CD4-positive, alpha-beta memory T cell (primary cell): ENCODE measurements around the gene OR2J2. TPM values are rescaled to one million over a fixed set of nuclear protein-coding genes. Genes with fewer than 3 reads are reported as not detected.
"Not testable (repeated sequence)": the region's sequence is repeated elsewhere in the genome, so short reads cannot be mapped to it uniquely, and the experiment has no call there.

Experiments used
- CTCF ChIA-PET: fragments of 350-600 bp; sonication (Branson Sonifier 250); formaldehyde crosslinking; loops from one replicate; lab custom pipeline; 2021; ENCODE audit warnings: inconsistent platforms; ENCODE audit not compliant: partially characterized antibody; lab: Charles Lee
- POLR2A ChIA-PET: fragments of 350-600 bp; sonication (Branson Sonifier 250); formaldehyde crosslinking; loops from one replicate; lab custom pipeline; 2021; ENCODE audit not compliant: partially characterized antibody; lab: Charles Lee
- DNase-seq, 5 donors: peaks; one replicate each; pipeline versions ENCODE4 v3.0.0 to v3.0.0-alpha.2; 2020 to 2022; ENCODE audit warnings: mixed read lengths in 1 of 5
- H3K27ac ChIP-seq: one replicate; pipeline ENCODE4 v1.7.0; 2013; ENCODE audit warnings: low read depth, low read length
- H3K27me3 ChIP-seq: 2 replicates; pipeline ENCODE4 v1.7.0; 2013; ENCODE audit warnings: mild to moderate bottlenecking, low read length, moderate library complexity; ENCODE audit not compliant: insufficient read depth
- H3K36me3 ChIP-seq: 2 replicates; pipeline ENCODE4 v1.7.0; 2013; ENCODE audit warnings: mild to moderate bottlenecking, low read length, moderate library complexity; ENCODE audit not compliant: insufficient read depth
- H3K4me1 ChIP-seq: 2 replicates; pipeline ENCODE4 v1.7.0; 2013; ENCODE audit warnings: mild to moderate bottlenecking, low read length, moderate library complexity; ENCODE audit not compliant: insufficient read depth
- H3K4me3 ChIP-seq, 2 donors: one replicate each; pipeline ENCODE4 v1.7.0; 2013; ENCODE audit warnings: low read length in 2 of 2, mild to moderate bottlenecking in 1 of 2
- H3K9me3 ChIP-seq, 2 donors: one replicate each; pipeline ENCODE4 v1.7.0; 2013; ENCODE audit warnings: low read length in 2 of 2, control low read depth in 1 of 2; ENCODE audit not compliant: control insufficient read depth in 1 of 2
- H3K27ac Mint-ChIP-seq, 7 donors: one replicate each; pipeline ENCODE4 v1.8.0; 2020 to 2021; ENCODE audit warnings: mixed read lengths in 7 of 7, mild to moderate bottlenecking in 6 of 7, inconsistent platforms in 3 of 7, moderate library complexity in 3 of 7
- H3K27me3 Mint-ChIP-seq, 2 donors: one replicate each; pipeline ENCODE4 v1.8.0; 2020 to 2021; ENCODE audit warnings: mixed read lengths in 2 of 2
- H3K36me3 Mint-ChIP-seq, 2 donors: one replicate each; pipeline ENCODE4 v1.8.0; 2020 to 2021; ENCODE audit warnings: mixed read lengths in 2 of 2, inconsistent platforms in 1 of 2, mild to moderate bottlenecking in 1 of 2
- H3K4me1 Mint-ChIP-seq, 4 donors: one replicate each; pipeline ENCODE4 v1.8.0; 2020 to 2021; ENCODE audit warnings: mixed read lengths in 4 of 4, mild to moderate bottlenecking in 1 of 4
- H3K4me3 Mint-ChIP-seq, 8 donors: one replicate each; pipeline ENCODE4 v1.8.0; 2020 to 2021; ENCODE audit warnings: mixed read lengths in 8 of 8, mild to moderate bottlenecking in 7 of 8, moderate library complexity in 6 of 8, inconsistent platforms in 3 of 8
- H3K9me3 Mint-ChIP-seq, 8 donors: one replicate each; pipeline ENCODE4 v1.8.0; 2020 to 2021; ENCODE audit warnings: mixed read lengths in 8 of 8, mild to moderate bottlenecking in 5 of 8, inconsistent platforms in 3 of 8, moderate library complexity in 1 of 8
- intact Hi-C: fragments of 100-400 bp; cut with micrococcal nuclease; formaldehyde crosslinking; loops from one replicate; pipeline ENCODE4 v1.15.1; 2023
- polyA plus RNA-seq, 2 donors: library from polyadenylated mRNA; unstranded; fragments of 300-500 nt; fragmentation: Illumina TruSeq; gene quantifications; one replicate each; pipeline ENCODE4 v1.2.3, GENCODE V29; 2021
- total RNA-seq, 2 experiments: library from RNA; stranded (reverse); gene quantifications; one replicate each; pipeline ENCODE4 v1.2.3, GENCODE V29; 2021

Gene OR2J2
- total and polyA plus RNA-seq, 4 experiments from 2014 or later, result not detected

GRCh38 chr6:29146179-29146578 lies 24.5 kb upstream of the OR2J2 start:
- intact Hi-C loops, result no loop called here
- H3K27ac ChIP-seq, result no peak overlapping the region
- ChIA-PET POLR2A (no interaction called here), CTCF (no interaction called here)
- H3K36me3 ChIP-seq, result no peaks in the 10 kb centered on the region
- H3K27me3 ChIP-seq, result no peaks in the 10 kb centered on the region
- Mint-ChIP-seq H3K4me1 (no peaks in the 10 kb centered on the region), H3K27ac (no peak overlapping the region), H3K27me3 (peaks cover 15 to 17% of the 10 kb centered on the region in 2 donors), H3K36me3 (no peaks in the 10 kb centered on the region), H3K9me3 (peaks cover 3 to 27% (median 17%) of the 10 kb centered on the region in 8 donors), H3K4me3 (no peak overlapping the region)
- H3K4me1 ChIP-seq, result no peaks in the 10 kb centered on the region
- no peak for DNase-seq
- no peak overlapping the region for H3K4me3 ChIP-seq
- no peaks in the 10 kb centered on the region for H3K9me3 ChIP-seq

DNA sequence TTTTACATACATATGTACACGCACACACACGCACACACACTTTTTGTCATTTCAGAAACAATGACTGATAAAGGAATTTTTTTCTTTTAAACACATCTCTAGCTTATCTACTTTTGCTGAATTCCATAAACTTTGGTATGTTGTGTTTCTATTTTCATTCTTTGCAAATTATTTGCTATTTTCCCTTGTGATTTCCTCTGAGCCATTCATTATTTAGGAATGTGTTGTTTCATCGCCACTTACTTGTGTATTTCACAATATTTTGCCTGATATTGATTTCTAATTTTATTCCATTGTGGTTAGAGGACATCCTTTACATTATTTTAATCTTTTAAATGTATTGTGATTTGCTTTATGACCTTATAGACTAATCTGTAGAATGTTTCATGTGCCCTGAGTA lies 23.6 kb upstream of the OR2J2 start:
- Mint-ChIP-seq H3K36me3 (no peaks in the 10 kb centered on the region), H3K27ac (no peak overlapping the region), H3K27me3 (peaks cover 15 to 21% of the 10 kb centered on the region in 2 donors), H3K4me3 (no peak overlapping the region), H3K4me1 (no peaks in the 10 kb centered on the region), H3K9me3 (peaks cover 3 to 30% (median 18%) of the 10 kb centered on the region in 8 donors)
- Histone ChIP-seq H3K27ac (no peak overlapping the region), H3K4me1 (no peaks in the 10 kb centered on the region), H3K27me3 (no peaks in the 10 kb centered on the region), H3K9me3 (no peaks in the 10 kb centered on the region), H3K36me3 (no peaks in the 10 kb centered on the region), H3K4me3 (no peak overlapping the region)
- ChIA-PET CTCF (no interaction called here), POLR2A (no interaction called here)
- intact Hi-C loops, result no loop called here
- no peak for DNase-seq

DNA sequence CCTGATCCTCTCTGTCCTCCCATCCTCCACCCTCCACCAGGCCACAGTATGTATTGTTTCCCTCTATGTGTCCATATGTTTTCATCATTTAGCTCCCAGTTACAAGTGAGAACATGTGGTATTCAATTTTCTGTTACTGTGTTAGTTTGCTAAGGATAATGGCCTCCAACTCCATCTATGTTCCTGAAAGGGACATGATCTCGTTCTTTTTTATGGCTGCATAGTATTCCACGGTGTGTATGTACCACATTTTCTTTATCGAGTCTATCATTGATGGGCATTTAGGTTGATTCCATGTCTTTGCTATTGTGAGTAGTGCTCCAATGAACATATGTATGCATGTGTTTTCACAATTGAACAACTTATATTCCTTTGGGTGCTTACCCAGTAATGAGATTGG lies 21.3 kb upstream of the OR2J2 start:
- DNase-seq, H3K4me3 ChIP-seq, H3K27me3 ChIP-seq, intact Hi-C loops, H3K4me3 Mint-ChIP-seq, H3K36me3 ChIP-seq, H3K9me3 ChIP-seq, H3K4me1 ChIP-seq, H3K27ac Mint-ChIP-seq, H3K4me1 Mint-ChIP-seq, CTCF ChIA-PET, H3K36me3 Mint-ChIP-seq, POLR2A ChIA-PET, H3K27ac ChIP-seq: not testable (repeated sequence)
- Mint-ChIP-seq H3K27me3 (peaks cover 19 to 25% of the 10 kb centered on the region in 2 donors), H3K9me3 (peaks cover 3 to 20% (median 11%) of the 10 kb centered on the region in 8 donors)

DNA sequence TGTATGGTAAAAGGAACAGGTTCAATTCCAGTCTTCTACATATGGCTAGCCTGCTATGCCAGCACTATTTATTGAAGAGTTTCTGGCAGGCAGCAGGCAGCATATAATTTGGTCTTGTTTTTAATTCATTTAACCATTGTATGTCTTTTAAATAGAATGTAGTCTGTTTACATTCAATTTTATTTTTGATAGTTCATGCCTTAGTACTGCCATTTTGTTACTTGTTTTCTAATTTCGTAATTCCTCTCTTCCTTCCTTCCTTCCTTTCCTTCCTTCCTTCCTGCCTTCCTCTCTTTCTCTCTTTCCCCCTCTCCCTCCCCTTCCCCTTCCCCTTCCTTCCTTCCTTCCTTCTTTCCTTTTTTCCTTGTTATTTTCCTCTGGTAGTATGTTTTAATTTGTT lies 17.6 kb upstream of the OR2J2 start:
- POLR2A ChIA-PET, result no interaction called here
- Histone ChIP-seq H3K36me3 (no peaks in the 10 kb centered on the region), H3K27me3 (no peaks in the 10 kb centered on the region), H3K4me3 (no peak overlapping the region), H3K9me3 (no peaks in the 10 kb centered on the region), H3K4me1 (no peaks in the 10 kb centered on the region), H3K27ac (no peak overlapping the region)
- Mint-ChIP-seq H3K4me1 (no peaks in the 10 kb centered on the region), H3K27ac (no peak overlapping the region), H3K4me3 (no peak overlapping the region), H3K36me3 (no peaks in the 10 kb centered on the region), H3K9me3 (peaks cover 3 to 30% (median 13%) of the 10 kb centered on the region in 8 donors), H3K27me3 (peaks cover 21 to 30% of the 10 kb centered on the region in 2 donors)
- no peak for DNase-seq
- intact Hi-C loops, result no loop called here
- CTCF ChIA-PET, result no interaction called here

- H3K27ac ChIP-seq, DNase-seq, CTCF ChIA-PET, H3K4me1 Mint-ChIP-seq, POLR2A ChIA-PET, H3K36me3 Mint-ChIP-seq, H3K27ac Mint-ChIP-seq, H3K4me3 Mint-ChIP-seq, H3K4me3 ChIP-seq, H3K27me3 ChIP-seq, H3K36me3 ChIP-seq, intact Hi-C loops, H3K9me3 ChIP-seq, H3K4me1 ChIP-seq: not testable (repeated sequence)
- H3K27me3 Mint-ChIP-seq, result peaks cover 22 to 23% of the 10 kb centered on the region in 2 donors
- H3K9me3 Mint-ChIP-seq, result peaks cover 0 to 21% (median 8%) of the 10 kb centered on the region in 8 donors
Observed at GRCh38 chr6:29155182-29155581, 15.5 kb upstream of the OR2J2 start.

GRCh38 chr6:29159922-29160321 lies 10.8 kb upstream of the OR2J2 start:
- H3K4me1 Mint-ChIP-seq, H3K4me1 ChIP-seq, CTCF ChIA-PET, H3K4me3 Mint-ChIP-seq, H3K36me3 ChIP-seq, POLR2A ChIA-PET, intact Hi-C loops, H3K27ac Mint-ChIP-seq, DNase-seq, H3K9me3 ChIP-seq, H3K4me3 ChIP-seq, H3K27me3 ChIP-seq, H3K36me3 Mint-ChIP-seq, H3K27ac ChIP-seq: not testable (repeated sequence)
- H3K9me3 Mint-ChIP-seq, result peaks cover 0 to 14% (median 4%) of the 10 kb centered on the region in 8 donors
- peaks cover 30 to 32% of the 10 kb centered on the region in 2 donors for H3K27me3 Mint-ChIP-seq

DNA sequence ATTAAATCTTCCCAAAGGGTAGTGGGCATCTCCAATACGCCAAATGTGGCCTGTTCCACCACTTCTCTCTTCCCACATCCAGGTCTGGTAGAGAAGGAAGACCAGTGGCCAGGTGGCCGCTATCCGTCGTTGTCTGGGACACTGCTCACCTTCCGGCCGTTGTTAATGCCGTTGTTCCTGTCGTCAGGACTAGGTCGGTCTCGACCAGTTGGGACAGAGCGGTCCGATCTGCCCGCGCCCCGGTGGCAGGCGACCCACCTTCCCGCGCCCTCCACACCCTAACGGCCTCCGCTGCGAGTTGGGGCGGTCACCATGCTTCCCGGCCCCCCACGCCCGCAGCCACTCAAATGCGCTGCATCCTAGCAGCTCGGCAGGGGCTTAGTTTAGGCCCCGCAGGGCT lies 5.1 kb upstream of the OR2J2 start:
- CTCF ChIA-PET, H3K36me3 Mint-ChIP-seq, H3K4me1 Mint-ChIP-seq, intact Hi-C loops, H3K4me1 ChIP-seq, H3K27ac ChIP-seq, H3K27ac Mint-ChIP-seq, POLR2A ChIA-PET, H3K9me3 ChIP-seq, H3K27me3 ChIP-seq, H3K36me3 ChIP-seq, H3K9me3 Mint-ChIP-seq, DNase-seq, H3K4me3 Mint-ChIP-seq, H3K4me3 ChIP-seq: not testable (repeated sequence)
- peaks cover 20 to 25% of the 10 kb centered on the region in 2 donors for H3K27me3 Mint-ChIP-seq

- POLR2A ChIA-PET, result no interaction called here
- no peak for DNase-seq
Observed at GRCh38 chr6:29171736-29172135, 1.0 kb downstream of the OR2J2 start.

More at GRCh38 chr6:29171736-29172135, 1.0 kb downstream of the OR2J2 start:
- H3K4me1 ChIP-seq, result no peaks in the 10 kb centered on the region
- no peaks in the 10 kb centered on the region for H3K9me3 ChIP-seq
- Mint-ChIP-seq H3K9me3 (peaks cover 0 to 2% (median 0%) of the 10 kb centered on the region in 8 donors), H3K27ac (no peak overlapping the region), H3K36me3 (no peaks in the 10 kb centered on the region), H3K4me3 (no peak overlapping the region), H3K4me1 (no peaks in the 10 kb centered on the region), H3K27me3 (peaks cover 3 to 8% of the 10 kb centered on the region in 2 donors)
- no peak overlapping the region for H3K27ac ChIP-seq
- CTCF ChIA-PET, result no interaction called here
- no peaks in the 10 kb centered on the region for H3K36me3 ChIP-seq
- no peak overlapping the region for H3K4me3 ChIP-seq
- no peaks in the 10 kb centered on the region for H3K27me3 ChIP-seq
- intact Hi-C loops, result no loop called here
